ENCODE data around the gene TIE1. TPM values are rescaled to one million over a fixed set of nuclear protein-coding genes. Genes with fewer than 3 reads are reported as not detected.
"Not testable (repeated sequence)": the region's sequence is repeated elsewhere in the genome, so short reads cannot be mapped to it uniquely, and the experiment has no call there.

TIE1 gene
- total RNA-seq, 1 experiment from 2014 or later: not detected

DNA sequence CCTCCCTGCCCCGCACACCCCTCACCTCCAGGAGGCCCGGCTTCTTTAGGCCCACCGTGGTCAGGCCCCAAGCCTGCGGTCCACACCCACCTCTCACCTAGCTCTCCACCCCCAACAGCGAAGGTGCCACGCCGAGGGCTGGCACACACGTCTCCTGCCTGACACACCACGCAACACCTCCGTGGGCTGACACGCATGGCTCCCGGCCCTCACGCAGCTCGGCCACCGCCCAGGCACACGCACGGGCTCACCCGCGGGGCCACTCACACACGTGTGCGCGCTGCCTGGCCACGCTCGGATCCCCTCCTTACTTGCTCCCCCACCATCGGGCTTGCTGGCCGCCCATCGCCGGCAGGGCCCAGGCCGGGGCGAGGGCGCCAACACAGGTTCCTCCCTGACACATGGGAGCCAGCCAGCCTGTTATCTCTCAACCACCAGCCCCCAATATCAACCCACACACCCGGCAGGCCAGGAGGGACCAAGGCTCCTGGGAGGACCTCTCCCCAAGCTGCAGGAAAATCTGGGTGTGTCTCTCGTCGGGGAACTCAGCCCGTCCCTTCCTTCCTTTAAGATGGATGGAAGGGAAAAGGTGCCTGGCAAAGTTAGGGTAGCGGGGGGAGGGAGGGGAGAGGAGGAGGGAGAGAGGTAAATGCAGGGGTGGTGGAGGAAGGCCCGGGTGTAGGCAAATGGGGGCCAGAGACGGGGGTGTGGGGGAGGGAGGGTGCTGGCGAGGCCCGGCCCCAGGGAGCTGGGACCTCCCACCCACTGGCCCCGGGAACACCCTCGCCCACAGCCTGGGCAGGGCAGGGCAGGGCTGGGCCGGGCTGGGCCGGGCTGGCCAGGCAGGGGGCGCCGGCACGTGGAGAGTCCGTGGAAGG, 66.5 kb downstream of the TIE1 start:
- Histone ChIP-seq H3K27me3 (replicated peaks; ENCODE audit: insufficient read depth, low read depth, low read length, poor library complexity) (no peaks in the 10 kb centered on the region), H3K27ac (ENCODE audit: low read depth, low read length, poor library complexity, severe bottlenecking) (peak overlapping the region; percentile 89), H3K9me3 (ENCODE audit: low read depth, low read length, poor library complexity, severe bottlenecking) (no peaks in the 10 kb centered on the region), H3K4me1 (ENCODE audit: insufficient read depth, low read length, poor library complexity, severe bottlenecking) (peaks cover 6% of the 10 kb centered on the region), H3K36me3 (ENCODE audit: insufficient read depth, low read length, poor library complexity, severe bottlenecking) (peaks cover 27% of the 10 kb centered on the region), H3K4me3 (ENCODE audit: low read depth, low read length, poor library complexity, severe bottlenecking) (peak overlapping the region; percentile 70)
- ChIA-PET POLR2A (ENCODE audit: low non-redundant PET) (no interaction called here), CTCF (interaction anchor here (0.5 to 1.0 kb wide), 3 partner anchors 9 to 140 kb away, joined by 3 to 13 read pairs (median 4); partner anchors contain the start of gene CDC20)
- BruUV-seq (replicated peaks): no TSS peak
- intact Hi-C loops (cut with micrococcal nuclease; ENCODE audit: unreplicated experiment): no loop called here
- TF ChIP-seq, protein P1, sequence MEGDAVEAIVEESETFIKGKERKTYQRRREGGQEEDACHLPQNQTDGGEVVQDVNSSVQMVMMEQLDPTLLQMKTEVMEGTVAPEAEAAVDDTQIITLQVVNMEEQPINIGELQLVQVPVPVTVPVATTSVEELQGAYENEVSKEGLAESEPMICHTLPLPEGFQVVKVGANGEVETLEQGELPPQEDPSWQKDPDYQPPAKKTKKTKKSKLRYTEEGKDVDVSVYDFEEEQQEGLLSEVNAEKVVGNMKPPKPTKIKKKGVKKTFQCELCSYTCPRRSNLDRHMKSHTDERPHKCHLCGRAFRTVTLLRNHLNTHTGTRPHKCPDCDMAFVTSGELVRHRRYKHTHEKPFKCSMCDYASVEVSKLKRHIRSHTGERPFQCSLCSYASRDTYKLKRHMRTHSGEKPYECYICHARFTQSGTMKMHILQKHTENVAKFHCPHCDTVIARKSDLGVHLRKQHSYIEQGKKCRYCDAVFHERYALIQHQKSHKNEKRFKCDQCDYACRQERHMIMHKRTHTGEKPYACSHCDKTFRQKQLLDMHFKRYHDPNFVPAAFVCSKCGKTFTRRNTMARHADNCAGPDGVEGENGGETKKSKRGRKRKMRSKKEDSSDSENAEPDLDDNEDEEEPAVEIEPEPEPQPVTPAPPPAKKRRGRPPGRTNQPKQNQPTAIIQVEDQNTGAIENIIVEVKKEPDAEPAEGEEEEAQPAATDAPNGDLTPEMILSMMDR (conservative IDR thresholded peaks at IDR 0.05; ENCODE audit: low read depth, low read length): no peak
- TF ChIP-seq EZH2 (IDR thresholded peaks at IDR 0.05; ENCODE audit: borderline replicate concordance, low read depth, low read length, poor library complexity, severe bottlenecking): no peak
- DNase-seq (ENCODE audit: low spot score): peak; percentile 35

DNA sequence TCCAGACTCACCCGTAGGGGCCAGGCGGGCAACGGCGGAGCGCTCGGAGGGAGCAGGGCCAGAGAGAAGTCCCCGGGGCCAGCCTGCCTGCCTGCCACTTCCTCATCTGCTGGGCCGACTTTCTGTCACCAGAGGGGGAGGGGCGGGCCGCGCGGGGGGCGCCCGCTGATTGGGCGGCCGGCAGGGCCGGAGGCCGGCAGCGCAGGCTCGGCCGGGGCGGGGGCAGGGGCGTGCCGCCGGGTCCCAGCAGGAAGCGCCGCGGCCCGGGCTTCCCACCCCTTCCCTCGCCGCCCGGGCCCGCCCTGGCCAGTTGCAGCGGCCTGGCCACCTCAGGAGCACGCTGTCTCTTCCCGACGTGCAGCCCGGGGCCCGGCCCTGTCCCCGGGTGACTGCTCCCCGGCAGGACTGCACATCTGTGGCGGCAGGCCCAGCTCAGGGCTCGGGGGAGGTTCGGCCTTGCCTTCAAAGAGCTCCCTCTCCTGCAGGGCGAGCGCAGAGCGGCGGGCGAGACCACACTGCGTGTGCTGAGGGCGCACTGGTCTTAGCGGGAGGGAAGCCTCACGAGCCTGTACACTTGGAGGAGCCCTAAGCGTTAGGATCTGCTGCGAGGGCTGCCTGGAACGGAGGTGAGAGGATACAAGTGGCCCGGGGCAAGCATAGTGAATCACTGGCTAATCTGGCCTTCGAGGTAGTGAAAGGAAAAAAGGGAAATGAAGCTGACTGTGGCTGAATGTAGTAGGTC, 67.3 kb downstream of the TIE1 start, which contains the start of gene ELOVL1:
ELOVL1 (minus strand) TSS at position 108 of the 742 bp plus-strand sequence. CDS start 2,402 bp downstream, outside the sequence.
- peak within 1 kb of the TSS; percentile 70 for H3K4me3 ChIP-seq (ENCODE audit: low read depth, low read length, poor library complexity, severe bottlenecking)
- H3K27me3 ChIP-seq (replicated peaks; ENCODE audit: insufficient read depth, low read depth, low read length, poor library complexity): no peaks in the 10 kb centered on the region
- TF ChIP-seq, protein P1 (conservative IDR thresholded peaks at IDR 0.05; ENCODE audit: low read depth, low read length): peak; percentile 42
- no peak for TF ChIP-seq EZH2 (IDR thresholded peaks at IDR 0.05; ENCODE audit: borderline replicate concordance, low read depth, low read length, poor library complexity, severe bottlenecking)
- peak; percentile 89 for DNase-seq (ENCODE audit: low spot score)
- BruUV-seq (replicated peaks): no TSS peak
- H3K27ac ChIP-seq (ENCODE audit: low read depth, low read length, poor library complexity, severe bottlenecking): peak within 1 kb of the TSS; percentile 89
- ChIA-PET CTCF (interaction anchor here (0.5 to 1.0 kb wide), 3 partner anchors 10 to 141 kb away, joined by 3 to 13 read pairs (median 4); partner anchors contain the start of gene CDC20), POLR2A (ENCODE audit: low non-redundant PET) (no interaction called here)
- H3K9me3 ChIP-seq (ENCODE audit: low read depth, low read length, poor library complexity, severe bottlenecking): no peaks in the 10 kb centered on the region
- H3K36me3 ChIP-seq (ENCODE audit: insufficient read depth, low read length, poor library complexity, severe bottlenecking): peaks cover 19% of the 10 kb centered on the region
- H3K4me1 ChIP-seq (ENCODE audit: insufficient read depth, low read length, poor library complexity, severe bottlenecking): peaks cover 6% of the 10 kb centered on the region
- intact Hi-C loops (cut with micrococcal nuclease; ENCODE audit: unreplicated experiment): no loop called here

DNA sequence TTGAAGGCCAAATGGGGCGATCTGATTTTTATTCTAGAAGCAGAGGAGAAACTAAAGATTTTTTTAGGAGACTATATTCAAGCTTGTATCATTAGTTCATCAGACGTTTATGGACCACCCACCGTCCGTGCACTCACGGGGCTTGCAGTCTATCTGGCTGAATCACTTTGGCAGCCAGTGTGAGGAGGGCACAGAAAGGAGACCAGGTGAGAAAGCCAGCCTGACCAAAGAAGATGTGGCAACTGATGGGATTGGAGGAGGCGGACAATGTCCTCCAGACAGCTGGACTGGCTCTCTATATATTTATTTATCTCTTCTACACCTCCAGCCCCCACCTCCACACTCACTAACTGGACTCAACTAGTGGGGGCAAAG, 67.9 kb downstream of the TIE1 start:
- no peaks in the 10 kb centered on the region for H3K27me3 ChIP-seq (replicated peaks; ENCODE audit: insufficient read depth, low read depth, low read length, poor library complexity)
- peaks cover 14% of the 10 kb centered on the region for H3K36me3 ChIP-seq (ENCODE audit: insufficient read depth, low read length, poor library complexity, severe bottlenecking)
- TSS peak; percentile 76 for BruUV-seq (replicated peaks)
- H3K4me3 ChIP-seq (ENCODE audit: low read depth, low read length, poor library complexity, severe bottlenecking): peak overlapping the region; percentile 70
- DNase-seq (ENCODE audit: low spot score): no peak
- TF ChIP-seq, protein P1 (conservative IDR thresholded peaks at IDR 0.05; ENCODE audit: low read depth, low read length): no peak
- TF ChIP-seq EZH2 (IDR thresholded peaks at IDR 0.05; ENCODE audit: borderline replicate concordance, low read depth, low read length, poor library complexity, severe bottlenecking): no peak
- H3K4me1 ChIP-seq (ENCODE audit: insufficient read depth, low read length, poor library complexity, severe bottlenecking): peaks cover 6% of the 10 kb centered on the region
- intact Hi-C loops (cut with micrococcal nuclease; ENCODE audit: unreplicated experiment): no loop called here
- ChIA-PET CTCF (interaction anchor here (1.0 kb wide), 1 partner anchor 142 kb away, joined by 3 read pairs; no protein-coding TSS in a partner anchor), POLR2A (ENCODE audit: low non-redundant PET) (no interaction called here)
- H3K9me3 ChIP-seq (ENCODE audit: low read depth, low read length, poor library complexity, severe bottlenecking): no peaks in the 10 kb centered on the region
- H3K27ac ChIP-seq (ENCODE audit: low read depth, low read length, poor library complexity, severe bottlenecking): peak overlapping the region; percentile 89

DNA sequence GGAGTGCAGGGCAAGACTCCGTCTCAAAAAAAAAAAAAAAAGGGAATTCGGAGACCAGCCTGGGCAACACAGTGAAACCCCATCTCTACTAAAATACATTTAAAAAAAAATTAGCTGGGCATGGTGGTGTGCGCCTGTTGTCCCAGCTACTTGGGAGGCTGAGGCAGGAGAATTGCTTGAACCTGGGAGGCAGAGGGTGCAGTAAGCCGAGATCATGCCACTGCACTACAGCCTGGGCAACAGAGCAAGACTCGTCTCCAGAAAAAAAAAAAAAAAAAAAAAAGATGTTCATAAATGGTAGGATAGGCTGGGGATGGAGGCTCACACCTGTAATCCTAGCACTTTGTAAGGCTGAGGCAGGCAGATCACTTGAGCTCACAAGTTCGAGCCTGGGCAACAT, 69.0 kb downstream of the TIE1 start:
- POLR2A ChIA-PET (ENCODE audit: low non-redundant PET); H3K27ac ChIP-seq (ENCODE audit: low read depth, low read length, poor library complexity, severe bottlenecking); DNase-seq (ENCODE audit: low spot score); BruUV-seq (replicated peaks); H3K4me1 ChIP-seq (ENCODE audit: insufficient read depth, low read length, poor library complexity, severe bottlenecking); H3K27me3 ChIP-seq (replicated peaks; ENCODE audit: insufficient read depth, low read depth, low read length, poor library complexity); intact Hi-C loops (cut with micrococcal nuclease; ENCODE audit: unreplicated experiment); H3K4me3 ChIP-seq (ENCODE audit: low read depth, low read length, poor library complexity, severe bottlenecking); H3K9me3 ChIP-seq (ENCODE audit: low read depth, low read length, poor library complexity, severe bottlenecking); H3K36me3 ChIP-seq (ENCODE audit: insufficient read depth, low read length, poor library complexity, severe bottlenecking): not testable (repeated sequence)
- CTCF ChIA-PET: interaction anchor here (0.9 kb wide), 1 partner anchor 11 kb away, joined by 4 read pairs; the partner anchor contains the start of gene CDC20
